Inflammatory macrophage (primary cell): ENCODE data around the gene PSME1.
A peak's percentile ranks its signal among the peaks of the same experiment; 100 is the strongest.

ENCODE experiments used
- DNase-seq, 2 donors: peaks; one replicate each; pipeline ENCODE4 v3.0.0-alpha.2; 2020 to 2022

Gene PSME1

DNA sequence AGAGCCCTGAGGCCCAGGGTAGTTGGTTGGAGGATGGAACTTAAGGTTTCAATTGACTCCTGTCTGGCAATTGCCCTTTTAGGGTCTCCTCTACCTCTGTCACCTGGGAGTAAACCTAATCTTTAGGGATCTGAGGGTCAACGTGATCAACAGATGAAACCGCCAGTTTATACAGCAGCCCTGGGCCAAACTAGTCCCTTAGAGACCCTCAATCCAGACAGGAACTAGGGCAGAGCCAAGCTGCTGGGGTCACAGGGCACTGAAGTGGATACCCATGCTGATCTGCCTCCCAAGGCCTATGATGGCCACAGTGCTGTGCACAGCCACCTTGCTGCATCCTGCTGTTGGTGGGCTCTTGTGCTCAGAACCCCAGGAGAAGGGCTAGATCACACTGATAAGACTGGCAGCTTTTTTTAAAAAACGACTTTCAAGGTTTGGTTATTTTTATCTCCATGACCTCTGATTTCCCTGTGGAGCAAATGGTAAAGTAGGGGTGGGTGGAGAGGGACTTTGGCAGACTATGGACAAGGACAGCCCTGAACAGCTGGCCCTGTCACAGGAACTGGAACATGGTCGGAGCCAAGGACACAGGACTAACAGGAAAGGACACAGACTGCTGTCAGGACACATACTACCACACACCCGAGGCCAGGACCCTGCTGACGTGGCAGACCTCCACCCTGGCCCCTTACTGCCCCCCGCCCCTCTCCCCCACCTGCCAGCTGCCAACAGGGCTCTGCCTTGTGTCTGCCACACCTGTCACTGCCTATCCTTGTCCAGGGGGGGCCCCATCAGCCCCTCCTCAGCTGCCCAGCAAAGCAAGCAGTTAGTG lies 5.1 kb upstream of the PSME1 start:
- no peak for DNase-seq

DNA sequence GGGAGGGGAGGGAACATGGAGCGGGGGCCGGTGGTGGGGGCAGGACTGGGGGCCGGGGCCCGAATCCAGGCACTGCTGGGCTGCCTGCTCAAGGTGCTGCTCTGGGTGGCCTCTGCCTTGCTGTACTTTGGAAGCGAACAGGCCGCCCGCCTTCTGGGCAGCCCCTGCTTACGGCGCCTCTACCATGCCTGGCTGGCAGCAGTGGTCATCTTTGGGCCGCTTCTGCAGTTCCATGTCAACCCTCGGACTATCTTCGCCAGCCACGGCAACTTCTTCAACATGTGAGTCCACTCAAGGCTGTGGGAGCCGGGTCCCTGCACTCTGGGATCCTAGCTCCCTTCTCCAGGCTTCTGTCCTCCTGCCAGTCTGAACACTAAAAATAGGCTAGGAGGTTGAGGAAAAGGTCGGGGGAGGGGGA lies 4.4 kb upstream of the PSME1 start:
- DNase-seq: no peak

DNA sequence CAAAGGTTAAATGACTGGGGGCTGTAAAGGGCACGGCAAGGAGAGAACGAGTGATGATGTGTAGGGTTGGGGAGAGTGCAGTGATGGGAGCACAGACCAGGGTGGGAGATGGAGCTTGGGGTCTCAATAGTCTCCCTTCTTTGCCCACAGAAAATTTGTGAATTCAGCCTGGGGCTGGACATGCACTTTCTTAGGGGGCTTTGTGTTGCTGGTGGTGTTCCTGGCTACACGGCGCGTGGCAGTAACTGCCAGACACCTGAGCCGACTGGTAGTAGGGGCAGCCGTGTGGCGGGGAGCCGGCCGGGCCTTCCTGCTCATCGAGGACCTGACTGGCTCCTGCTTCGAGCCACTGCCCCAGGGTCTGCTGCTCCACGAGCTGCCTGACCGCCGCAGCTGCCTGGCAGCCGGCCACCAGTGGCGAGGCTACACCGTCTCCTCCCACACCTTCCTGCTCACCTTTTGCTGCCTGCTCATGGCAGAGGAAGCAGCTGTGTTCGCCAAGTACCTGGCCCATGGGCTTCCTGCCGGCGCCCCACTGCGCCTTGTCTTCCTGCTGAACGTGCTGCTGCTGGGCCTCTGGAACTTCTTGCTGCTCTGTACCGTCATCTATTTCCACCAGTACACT lies 3.8 kb upstream of the PSME1 start:
- DNase-seq: no peak

DNA sequence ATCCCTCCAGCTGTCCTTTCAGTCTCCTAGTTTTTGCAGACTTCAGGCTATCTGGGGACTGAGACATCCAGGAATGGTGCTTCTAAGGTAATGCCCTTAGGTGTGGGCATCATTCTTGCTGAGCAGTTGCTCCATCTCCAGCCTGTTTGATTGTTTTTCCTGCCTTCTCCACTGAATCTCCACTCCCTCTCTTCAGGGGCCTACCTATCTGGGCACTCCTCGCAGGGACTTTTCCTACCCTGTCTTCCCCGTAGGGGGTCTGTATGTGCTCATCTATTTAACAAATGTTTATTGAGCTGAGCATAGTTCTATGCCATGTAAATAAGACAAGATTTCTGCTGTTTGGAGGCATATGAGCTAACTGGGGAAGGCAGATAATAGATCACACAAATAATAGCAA lies 3.0 kb upstream of the PSME1 start:
- no peak for DNase-seq

DNA sequence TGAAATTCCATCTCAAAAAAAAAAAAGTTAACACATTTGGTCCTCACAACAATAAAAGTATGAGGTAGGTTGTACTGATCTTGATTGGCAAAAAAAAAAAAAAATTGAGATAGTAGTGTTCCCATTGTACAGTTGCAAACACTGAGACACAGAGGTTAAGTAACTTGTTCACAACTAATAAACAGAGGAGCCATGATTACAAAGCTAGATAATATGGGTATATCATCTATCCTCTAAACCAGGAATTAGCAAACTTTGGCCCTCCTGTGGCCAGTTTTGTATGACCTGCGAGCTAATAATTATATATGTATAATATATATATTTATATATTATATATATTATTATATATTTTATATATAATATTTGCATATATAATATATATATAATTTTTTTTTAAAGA lies 2.3 kb upstream of the PSME1 start:
- no peak for DNase-seq

DNA sequence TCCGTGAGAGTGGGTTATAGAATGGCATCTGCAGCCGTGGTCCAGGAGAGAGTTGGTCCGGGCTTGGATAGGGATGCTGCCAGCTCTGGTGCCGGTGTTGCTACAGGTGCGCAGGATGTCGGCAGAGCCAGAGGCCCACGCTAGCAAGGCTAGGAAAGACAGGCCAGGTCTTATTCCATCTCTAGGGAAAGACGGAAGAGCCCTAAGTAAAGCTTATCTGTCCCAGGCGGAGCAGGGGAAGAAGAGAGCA lies 485 bp upstream of the PSME1 start:
- no peak for DNase-seq

DNA sequence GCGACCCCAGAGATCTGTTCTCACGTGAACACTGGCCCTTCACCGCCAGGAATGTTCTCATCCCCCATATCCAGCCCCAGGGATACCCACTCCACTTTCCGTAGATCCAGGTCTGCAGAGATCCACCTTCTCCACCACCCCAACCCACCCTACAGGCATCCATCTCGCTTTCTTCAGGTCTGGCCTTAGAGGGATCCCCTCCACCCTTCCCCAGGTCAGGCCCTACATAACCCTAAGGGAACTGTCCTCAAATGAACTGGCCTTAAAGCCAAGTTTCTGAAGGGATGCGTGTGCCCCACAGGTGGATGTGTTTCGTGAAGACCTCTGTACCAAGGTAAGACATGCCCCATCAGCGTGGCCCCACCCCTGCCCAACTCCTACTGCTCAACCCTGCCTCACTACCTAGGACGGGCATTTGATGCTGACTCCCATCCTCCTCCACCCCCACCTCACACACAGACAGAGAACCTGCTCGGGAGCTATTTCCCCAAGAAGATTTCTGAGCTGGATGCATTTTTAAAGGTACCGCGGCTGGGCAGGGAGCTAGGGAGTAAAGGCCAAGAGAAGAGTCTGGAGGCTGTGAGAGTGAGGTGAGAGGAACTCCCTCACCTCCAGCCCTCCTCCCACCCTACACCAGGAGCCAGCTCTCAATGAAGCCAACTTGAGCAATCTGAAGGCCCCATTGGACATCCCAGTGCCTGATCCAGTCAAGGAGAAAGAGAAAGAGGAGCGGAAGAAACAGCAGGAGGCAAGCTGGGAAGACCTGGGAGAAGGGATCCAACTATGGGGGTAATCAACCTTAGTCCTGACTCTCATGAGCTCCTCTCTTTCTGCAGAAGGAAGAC lies 912 bp downstream of the PSME1 start:
- DNase-seq: no peak

DNA sequence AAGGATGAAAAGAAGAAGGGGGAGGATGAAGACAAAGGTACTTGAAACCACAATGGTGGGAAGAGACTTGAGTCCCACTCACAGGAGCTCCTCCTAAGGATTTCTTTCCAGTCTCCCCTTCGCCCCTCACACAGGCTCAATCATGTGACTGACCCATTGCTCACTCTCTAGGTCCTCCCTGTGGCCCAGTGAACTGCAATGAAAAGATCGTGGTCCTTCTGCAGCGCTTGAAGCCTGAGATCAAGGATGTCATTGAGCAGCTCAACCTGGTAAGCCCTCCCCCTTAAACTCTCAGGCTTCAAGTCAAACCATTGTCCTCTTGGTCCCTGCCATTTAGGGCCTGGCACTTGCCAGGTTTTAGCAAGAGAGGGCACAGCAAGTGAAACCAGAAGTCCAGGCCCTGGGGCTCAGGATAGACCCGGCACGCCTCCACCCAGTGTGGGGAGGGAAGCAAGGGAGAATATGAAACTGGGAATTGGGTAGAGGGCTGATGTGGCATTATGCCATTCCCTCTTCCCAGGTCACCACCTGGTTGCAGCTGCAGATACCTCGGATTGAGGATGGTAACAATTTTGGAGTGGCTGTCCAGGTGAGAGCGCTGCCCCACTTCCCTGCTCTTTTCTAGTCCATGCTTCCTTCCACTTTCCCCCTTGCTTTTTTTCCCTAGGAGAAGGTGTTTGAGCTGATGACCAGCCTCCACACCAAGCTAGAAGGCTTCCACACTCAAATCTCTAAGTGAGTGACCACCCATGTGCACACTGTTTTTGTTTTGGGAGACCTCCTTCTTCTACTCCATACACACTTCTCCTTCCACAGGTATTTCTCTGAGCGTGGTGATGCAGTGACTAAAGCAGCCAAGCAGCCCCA lies 1.8 kb downstream of the PSME1 start:
- no peak for DNase-seq

DNA sequence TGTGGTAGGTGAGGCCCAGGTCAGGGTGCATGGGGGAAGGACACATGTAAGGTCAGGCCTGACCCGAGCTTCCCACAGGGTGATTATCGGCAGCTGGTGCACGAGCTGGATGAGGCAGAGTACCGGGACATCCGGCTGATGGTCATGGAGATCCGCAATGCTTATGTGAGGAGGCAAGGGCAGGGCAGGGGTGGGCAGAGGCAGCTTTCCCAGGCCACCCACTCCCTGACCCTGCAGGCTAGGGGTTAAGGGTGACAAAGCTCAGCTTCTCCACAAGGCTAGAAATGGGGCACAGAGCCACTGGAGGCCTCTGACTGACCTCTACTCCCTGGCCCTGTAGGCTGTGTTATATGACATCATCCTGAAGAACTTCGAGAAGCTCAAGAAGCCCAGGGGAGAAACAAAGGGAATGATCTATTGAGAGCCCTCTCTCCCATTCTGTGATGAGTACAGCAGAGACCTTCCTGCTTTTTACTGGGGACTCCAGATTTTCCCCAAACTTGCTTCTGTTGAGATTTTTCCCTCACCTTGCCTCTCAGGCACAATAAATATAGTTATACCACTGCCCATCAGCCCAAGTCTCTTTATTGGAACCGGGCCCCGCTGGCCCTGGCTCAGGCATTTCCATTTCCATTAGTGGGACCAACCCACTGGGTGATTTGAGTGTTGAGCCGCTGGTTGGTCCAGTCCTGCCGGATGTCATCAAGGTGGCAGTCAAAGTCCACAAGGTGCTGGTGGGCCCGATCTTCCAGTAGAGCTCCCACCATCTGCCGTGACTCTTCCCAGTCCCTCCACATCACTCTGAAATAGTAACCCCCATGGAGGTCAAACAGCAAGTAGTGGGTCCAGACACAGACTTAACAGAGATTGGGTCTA lies 2.6 kb downstream of the PSME1 start:
- peak in 1 of 2 donors; percentile 25 for DNase-seq

DNA sequence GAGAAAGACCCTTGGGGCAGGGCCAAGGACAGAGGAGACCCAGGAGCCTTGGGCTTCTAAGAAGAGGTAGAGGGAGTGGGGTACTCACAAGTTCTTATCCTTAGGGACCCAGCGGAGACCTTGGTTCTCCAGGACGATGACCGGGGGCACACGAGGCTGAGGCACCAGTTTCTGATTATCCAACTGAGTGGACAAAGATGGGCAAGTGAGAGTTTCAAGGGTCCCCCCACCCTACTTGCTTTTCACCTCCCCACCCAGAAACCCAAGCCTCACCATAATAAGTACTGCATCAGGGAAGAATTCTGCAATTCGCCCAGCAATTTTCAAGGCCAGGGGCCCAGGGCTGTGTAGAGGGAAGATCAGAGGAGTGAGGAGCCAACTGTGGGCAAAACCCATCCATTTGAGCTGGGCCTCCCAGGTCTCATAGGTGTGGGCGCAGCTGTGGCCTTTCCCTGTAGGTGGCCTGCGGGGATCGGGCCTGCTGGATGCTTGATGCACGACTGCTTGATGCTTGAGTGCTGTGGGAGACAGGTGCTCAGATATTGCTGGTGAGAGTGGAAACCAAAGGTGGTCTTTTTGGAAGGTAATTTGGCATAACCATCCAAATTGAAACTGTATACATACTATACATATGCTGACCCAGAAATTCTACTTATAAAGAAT lies 3.4 kb downstream of the PSME1 start:
- no peak for DNase-seq

DNA sequence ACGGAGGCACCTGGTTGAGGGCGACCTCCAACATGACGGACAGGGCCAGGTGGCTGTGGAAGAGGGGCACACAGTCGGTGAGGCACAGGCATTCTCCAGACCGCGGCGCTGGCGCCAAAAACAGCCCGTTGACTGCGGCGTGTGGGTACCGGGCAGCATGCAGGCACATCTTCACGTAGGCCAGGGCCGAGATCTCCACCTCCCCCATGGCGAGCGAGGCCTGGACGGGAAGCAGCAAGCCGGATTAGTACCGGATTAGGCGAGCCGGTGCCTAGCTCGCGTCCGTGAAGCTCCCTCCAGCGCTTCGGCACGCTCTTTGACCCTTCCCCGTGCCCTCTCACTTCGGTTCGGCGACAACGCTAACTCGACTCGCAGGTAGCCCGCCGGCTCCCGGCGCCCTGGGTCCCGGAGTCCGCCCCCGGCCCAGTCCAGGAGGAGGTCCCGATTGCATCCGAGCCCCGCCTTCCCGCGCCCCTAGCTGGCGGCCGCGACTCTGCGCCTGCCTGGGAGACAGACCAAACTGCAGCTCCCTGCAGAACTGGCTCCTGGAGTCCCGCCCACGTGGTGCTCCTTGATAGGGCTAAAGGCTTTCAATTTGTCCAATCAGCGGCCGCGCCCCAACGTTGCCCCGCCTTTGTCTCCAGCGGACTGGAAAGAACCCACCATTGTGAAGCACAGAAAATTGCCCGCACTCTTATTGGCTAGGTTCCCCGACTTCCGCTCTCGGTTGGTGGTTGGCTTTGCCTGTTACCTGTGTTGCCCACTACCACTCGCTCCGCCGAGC lies 5.3 kb downstream of the PSME1 start, which contains the start of gene EMC9:
EMC9 (minus strand) TSS at position 495 of the 784 bp plus-strand sequence; CDS start at position 208, 287 bp downstream.
- peak; percentile 100 for DNase-seq

DNA sequence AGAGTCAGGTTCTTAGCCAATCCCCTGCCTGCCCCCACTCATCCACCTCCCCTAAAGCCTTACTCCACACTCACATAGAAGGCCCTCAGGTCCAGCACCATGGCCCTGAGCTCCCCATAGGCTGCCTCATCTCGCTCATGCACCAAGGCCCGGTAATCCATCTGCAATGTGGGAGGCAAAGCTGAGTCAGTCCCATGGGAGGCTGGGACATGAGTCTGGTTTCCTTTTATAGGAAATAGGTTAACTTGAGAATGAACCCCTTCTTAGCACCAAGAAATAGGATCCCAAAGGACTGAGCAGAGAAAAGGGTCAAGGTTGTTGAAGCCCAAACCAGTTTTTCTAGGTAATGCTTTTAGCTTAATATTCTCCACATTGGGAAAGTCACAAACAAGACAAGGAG lies 7.5 kb downstream of the PSME1 start:
- peak in 1 of 2 donors; percentile 24 for DNase-seq

DNA sequence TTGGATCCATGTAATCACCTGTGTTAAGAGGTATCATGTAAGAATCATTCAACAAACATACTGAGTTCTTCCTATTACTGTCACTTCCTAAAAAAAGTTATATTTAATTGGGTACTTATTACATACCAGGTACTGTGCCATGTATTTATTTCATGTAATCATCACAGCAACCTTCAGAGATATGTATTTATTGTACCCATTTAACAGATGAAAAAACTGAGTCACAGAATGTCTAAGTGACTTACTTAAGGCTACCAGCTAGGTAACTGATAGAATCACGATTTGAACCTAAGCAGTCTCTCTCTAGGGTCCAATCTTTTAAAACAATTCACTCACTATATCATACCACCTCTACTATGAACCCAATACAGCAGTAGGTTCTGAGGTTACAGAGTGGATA lies 8.5 kb downstream of the PSME1 start:
- DNase-seq: no peak

DNA sequence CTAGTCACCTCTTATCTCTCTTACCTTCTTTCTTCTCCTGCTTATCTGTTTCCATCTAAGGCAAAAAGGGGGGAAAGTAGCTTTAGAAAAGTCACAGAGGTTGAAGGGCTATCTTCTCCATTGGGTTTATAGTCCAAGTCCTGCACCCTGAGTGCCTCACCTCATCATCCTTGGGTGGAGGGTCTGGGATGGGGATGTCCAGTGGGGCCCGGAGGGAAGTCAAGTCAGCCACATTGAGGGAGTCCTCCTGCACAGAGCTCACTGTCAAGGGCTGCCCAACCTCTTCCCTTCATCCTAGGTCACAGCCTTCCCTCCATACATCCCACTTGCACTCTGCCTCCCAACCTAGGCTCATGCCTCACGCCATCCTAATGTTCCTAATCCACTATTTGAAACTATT lies 9.2 kb downstream of the PSME1 start:
- DNase-seq: no peak

DNA sequence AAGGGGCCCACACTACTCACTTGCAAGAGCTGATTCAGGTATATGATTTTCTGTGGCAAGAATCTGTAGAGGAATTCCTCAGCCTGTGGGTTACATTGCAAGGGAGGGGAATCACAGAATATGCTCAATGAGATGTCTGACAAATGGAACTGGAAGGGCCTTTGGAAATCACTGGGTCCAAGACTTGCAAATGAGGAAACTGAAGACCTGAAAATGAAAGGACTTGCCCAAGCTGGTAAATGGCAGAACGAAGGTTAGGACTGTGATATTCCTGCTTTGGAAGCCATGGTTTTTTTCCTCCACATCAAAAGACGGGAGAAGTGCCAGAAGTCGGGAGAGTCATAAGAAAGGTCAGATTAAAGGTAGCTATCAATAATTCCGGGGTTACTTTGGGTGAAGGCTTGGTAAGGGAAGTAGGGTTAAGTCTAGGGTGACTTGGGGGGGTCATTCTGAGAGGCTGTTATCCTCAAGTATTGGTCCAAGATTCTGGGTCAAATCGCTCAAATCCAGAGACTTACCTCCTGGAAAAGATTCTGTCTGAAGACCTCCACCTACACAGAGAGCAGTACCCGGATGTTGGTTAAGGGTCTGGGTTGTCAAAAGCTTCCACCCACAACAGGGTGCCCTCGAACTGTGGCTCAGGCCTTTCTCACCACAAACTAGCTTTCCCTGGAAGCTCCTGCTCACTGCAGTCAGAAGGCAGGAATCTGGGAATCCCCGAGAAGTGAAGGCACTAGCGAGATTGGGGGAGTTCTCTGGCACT lies 9.9 kb downstream of the PSME1 start:
- peak; percentile 24 to 39 for DNase-seq

DNA sequence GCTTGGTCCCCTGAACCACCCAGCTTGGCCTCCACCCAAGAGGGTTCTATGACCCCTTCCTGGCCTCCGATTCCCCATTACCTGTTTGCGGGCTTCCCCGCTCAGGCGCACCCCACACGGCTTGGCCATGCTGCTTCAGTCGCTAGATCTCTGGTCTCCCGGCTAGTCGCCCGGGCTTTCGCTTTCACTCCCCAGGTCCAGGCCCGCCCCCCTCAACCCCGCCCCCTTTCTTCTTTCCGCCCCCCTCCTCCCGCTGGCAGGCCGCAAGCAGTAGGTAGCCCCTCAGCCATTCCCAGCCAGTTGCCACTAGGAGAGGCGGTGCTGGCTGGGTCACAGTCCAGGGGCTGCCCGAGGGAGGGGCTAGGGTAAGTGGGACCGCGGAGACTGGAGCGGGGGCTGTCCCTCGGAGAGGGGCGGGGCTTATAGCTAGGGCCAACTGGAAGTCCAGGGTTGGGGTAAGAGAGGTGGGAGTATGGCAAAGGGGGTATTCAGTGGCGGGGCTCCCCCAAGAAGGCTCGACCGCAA lies 10.5 kb downstream of the PSME1 start, which contains the start of gene PSME2:
PSME2 (minus strand) TSS at position 158 of the 525 bp plus-strand sequence; CDS start at position 129, 29 bp downstream.
- peak; percentile 88 to 96 for DNase-seq

DNA sequence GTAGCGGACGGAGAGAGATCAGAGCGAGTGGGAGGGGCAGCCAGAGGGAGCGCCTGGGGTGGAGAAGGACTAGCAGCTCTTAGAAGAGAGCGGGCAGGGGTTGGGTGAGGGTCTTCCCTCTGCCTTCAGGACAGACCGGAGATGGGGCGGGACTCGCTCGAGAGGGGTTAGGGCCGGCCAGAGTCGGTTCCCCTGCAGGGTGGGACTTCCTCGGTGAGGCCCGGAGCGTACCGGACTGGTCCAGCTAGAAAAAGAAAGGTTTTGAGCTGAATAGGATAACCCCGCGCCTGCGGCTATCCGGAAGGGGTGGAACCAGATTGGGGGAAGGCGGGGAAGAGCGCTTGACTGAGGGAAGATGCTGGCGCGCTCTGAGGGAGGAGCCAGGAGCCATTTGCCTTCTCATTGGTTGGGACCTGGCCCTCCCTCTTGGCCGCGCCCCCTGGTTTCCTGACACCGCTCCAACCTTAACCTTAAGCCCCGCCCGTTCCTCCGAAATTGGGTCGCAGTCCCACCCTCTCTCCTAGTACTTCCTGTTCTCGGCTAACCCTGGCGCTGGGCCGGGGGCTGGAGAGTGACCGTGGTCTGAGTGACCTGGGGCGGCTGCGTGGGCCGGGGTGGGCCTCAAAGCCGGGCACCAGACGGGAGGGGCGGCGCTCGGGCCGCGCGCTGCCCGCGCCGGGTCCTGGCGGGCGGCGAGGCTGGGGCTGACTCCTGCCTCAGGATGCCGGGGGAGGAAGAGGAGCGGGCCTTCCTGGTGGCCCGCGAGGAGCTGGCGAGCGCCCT lies 11.2 kb downstream of the PSME1 start, which contains the start of gene RNF31:
RNF31 (plus strand) TSS at position 521 of the 783 bp plus-strand sequence; CDS start at position 722, 201 bp downstream.
- DNase-seq: peak; percentile 99
